ENCODE data around the gene TMEM190.
"Not testable (repeated sequence)": the region's sequence is repeated elsewhere in the genome, so short reads cannot be mapped to it uniquely, and the experiment has no call there.

TMEM190 gene

GRCh38 chr19:55386493-55386971, 9.9 kb downstream of the TMEM190 start:
- peaks cover 8% of the 10 kb centered on the region; the same call in 1 of the 2 replicates for H3K4me1 ChIP-seq (ENCODE audit: insufficient read depth, low read length)
- peaks cover 12% of the 10 kb centered on the region for H3K36me3 ChIP-seq (ENCODE audit: insufficient read depth, low read length)
- H3K9ac ChIP-seq (ENCODE audit: low read depth, low read length) = peak overlapping the region; percentile 76
- H3K9me3 ChIP-seq (ENCODE audit: control insufficient read depth, insufficient read depth, low read length) = no peaks in the 10 kb centered on the region

GRCh38 chr19:55387736-55388497, 11.3 kb downstream of the TMEM190 start:
- H3K4me1 ChIP-seq (ENCODE audit: insufficient read depth, low read length) = peaks cover 21% of the 10 kb centered on the region
- no peaks in the 10 kb centered on the region for H3K9me3 ChIP-seq (ENCODE audit: control insufficient read depth, insufficient read depth, low read length)
- H3K36me3 ChIP-seq (ENCODE audit: insufficient read depth, low read length) = peaks cover 12% of the 10 kb centered on the region
- no peak overlapping the region for H3K9ac ChIP-seq (ENCODE audit: low read depth, low read length)

GRCh38 chr19:55389386-55390317, 13.0 kb downstream of the TMEM190 start:
- Histone ChIP-seq H3K9me3 (ENCODE audit: control insufficient read depth, insufficient read depth, low read length) (no peaks in the 10 kb centered on the region), H3K36me3 (ENCODE audit: insufficient read depth, low read length) (peaks cover 12% of the 10 kb centered on the region), H3K9ac (ENCODE audit: low read depth, low read length) (no peak overlapping the region), H3K4me1 (ENCODE audit: insufficient read depth, low read length) (peaks cover 24% of the 10 kb centered on the region)

- Histone ChIP-seq H3K4me1 (ENCODE audit: insufficient read depth, low read length) (peaks cover 24% of the 10 kb centered on the region), H3K9ac (ENCODE audit: low read depth, low read length) (no peak overlapping the region), H3K9me3 (ENCODE audit: control insufficient read depth, insufficient read depth, low read length) (no peaks in the 10 kb centered on the region), H3K36me3 (ENCODE audit: insufficient read depth, low read length) (peaks cover 12% of the 10 kb centered on the region)
Measured at GRCh38 chr19:55390461-55390880, 13.8 kb downstream of the TMEM190 start.

GRCh38 chr19:55391191-55391670, 14.6 kb downstream of the TMEM190 start:
- no peak overlapping the region for H3K9ac ChIP-seq (ENCODE audit: low read depth, low read length)
- peaks cover 24% of the 10 kb centered on the region for H3K4me1 ChIP-seq (ENCODE audit: insufficient read depth, low read length)
- no peaks in the 10 kb centered on the region for H3K9me3 ChIP-seq (ENCODE audit: control insufficient read depth, insufficient read depth, low read length)
- peaks cover 12% of the 10 kb centered on the region for H3K36me3 ChIP-seq (ENCODE audit: insufficient read depth, low read length)

GRCh38 chr19:55391702-55392615, 15.3 kb downstream of the TMEM190 start:
- peaks cover 24% of the 10 kb centered on the region for H3K4me1 ChIP-seq (ENCODE audit: insufficient read depth, low read length)
- H3K9ac ChIP-seq (ENCODE audit: low read depth, low read length) = no peak overlapping the region; the same call in 1 of the 2 replicates
- H3K36me3 ChIP-seq (ENCODE audit: insufficient read depth, low read length) = peaks cover 5% of the 10 kb centered on the region
- no peaks in the 10 kb centered on the region for H3K9me3 ChIP-seq (ENCODE audit: control insufficient read depth, insufficient read depth, low read length)

- H3K9ac ChIP-seq (ENCODE audit: low read depth, low read length) = no peak overlapping the region; the same call in none of the 2 replicates
- H3K4me1 ChIP-seq (ENCODE audit: insufficient read depth, low read length) = peaks cover 19% of the 10 kb centered on the region
Measured at GRCh38 chr19:55392820-55393761, 16.5 kb downstream of the TMEM190 start.

GRCh38 chr19:55398200-55398925, 21.7 kb downstream of the TMEM190 start:
- H3K4me1 ChIP-seq (ENCODE audit: insufficient read depth, low read length) = peaks cover under 1% of the 10 kb centered on the region; the same call in 1 of the 2 replicates
- peaks cover 21% of the 10 kb centered on the region for H3K36me3 ChIP-seq (ENCODE audit: insufficient read depth, low read length)
- no peaks in the 10 kb centered on the region for H3K9me3 ChIP-seq (ENCODE audit: control insufficient read depth, insufficient read depth, low read length)
- H3K9ac ChIP-seq (ENCODE audit: low read depth, low read length) = no peak overlapping the region

More at GRCh38 chr19:55392820-55393761, 16.5 kb downstream of the TMEM190 start:
- Histone ChIP-seq H3K36me3 (ENCODE audit: insufficient read depth, low read length) (peaks cover 4% of the 10 kb centered on the region; the same call in 1 of the 2 replicates), H3K9me3 (ENCODE audit: control insufficient read depth, insufficient read depth, low read length) (no peaks in the 10 kb centered on the region)

- peaks cover under 1% of the 10 kb centered on the region; the same call in 1 of the 2 replicates for H3K4me1 ChIP-seq (ENCODE audit: insufficient read depth, low read length)
- peaks cover 33% of the 10 kb centered on the region for H3K36me3 ChIP-seq (ENCODE audit: insufficient read depth, low read length)
- H3K9ac ChIP-seq (ENCODE audit: low read depth, low read length) = no peak overlapping the region
- H3K9me3 ChIP-seq (ENCODE audit: control insufficient read depth, insufficient read depth, low read length) = no peaks in the 10 kb centered on the region
Measured at GRCh38 chr19:55400281-55401087, 23.9 kb downstream of the TMEM190 start.

GRCh38 chr19:55401390-55401789, 24.8 kb downstream of the TMEM190 start:
- not testable (repeated sequence) for H3K9ac ChIP-seq (ENCODE audit: low read depth, low read length); H3K9me3 ChIP-seq (ENCODE audit: control insufficient read depth, insufficient read depth, low read length); H3K4me1 ChIP-seq (ENCODE audit: insufficient read depth, low read length)
- H3K36me3 ChIP-seq (ENCODE audit: insufficient read depth, low read length) = peaks cover 42% of the 10 kb centered on the region

GRCh38 chr19:55402509-55402908, 25.9 kb downstream of the TMEM190 start:
- no peaks in the 10 kb centered on the region for H3K9me3 ChIP-seq (ENCODE audit: control insufficient read depth, insufficient read depth, low read length)
- H3K9ac ChIP-seq (ENCODE audit: low read depth, low read length) = no peak overlapping the region
- peaks cover 10% of the 10 kb centered on the region; the same call in 1 of the 2 replicates for H3K4me1 ChIP-seq (ENCODE audit: insufficient read depth, low read length)
- peaks cover 46% of the 10 kb centered on the region for H3K36me3 ChIP-seq (ENCODE audit: insufficient read depth, low read length)

All from ES-I3 (cell line).